ENCODE measurements around the gene TSHZ2. TPM values are rescaled to one million over a fixed set of nuclear protein-coding genes. Genes with fewer than 3 reads are reported as not detected.

The TSHZ2 gene
- total and polyA plus RNA-seq, 2 of the 4 experiments (the other 2 are of a cell fraction): under 0.01 to 0.02 TPM

GRCh38 chr20:53529658-53530057 lies 557.5 kb downstream of the TSHZ2 start:
- H2AK5ac ChIP-seq (ENCODE audit: low read depth, low read length): no peak overlapping the region
- ChIA-PET POLR2A (ENCODE audit: unreplicated experiment) (no interaction called here), CTCF (no interaction called here)

More at GRCh38 chr20:53529658-53530057, 557.5 kb downstream of the TSHZ2 start:
- BruUV-seq (replicated peaks): no TSS peak
- H3K79me1 ChIP-seq (ENCODE audit: low read depth in 1 of 2, low read length in 2 of 2): no peaks in the 10 kb centered on the region
- DNase-seq (no peak), ATAC-seq (ENCODE audit: low read depth) (no peak)
- H2AK9ac ChIP-seq (replicated peaks; ENCODE audit: low read depth, low read length, poor library complexity): no peak overlapping the region
- H2BK5ac ChIP-seq (ENCODE audit: low read depth, low read length, poor library complexity, severe bottlenecking): no peak overlapping the region
- in situ Hi-C loops (cut with MboI; ENCODE audit: low sequenced_read_pairs): no loop called here
- H4K5ac ChIP-seq (ENCODE audit: low read depth, low read length): no peak overlapping the region
- H4K91ac ChIP-seq (ENCODE audit: insufficient read depth, low read depth, low read length): no peak overlapping the region
- no peaks in the 10 kb centered on the region; the same call in 1 of the 2 replicates for H3K27me3 ChIP-seq (ENCODE audit: control insufficient read depth, insufficient read depth, low read length)
- no peak overlapping the region for H3K14ac ChIP-seq (replicated peaks; ENCODE audit: low read depth, low read length)
- no peak overlapping the region for H2BK20ac ChIP-seq (ENCODE audit: low read depth, low read length)
- H3K27ac ChIP-seq (ENCODE audit: insufficient read depth, low read length): no peak overlapping the region
- no peak overlapping the region for H3K18ac ChIP-seq (ENCODE audit: low read depth, low read length)
- no peak overlapping the region for H3K4me2 ChIP-seq (ENCODE audit: low read depth, low read length)
- TF ChIP-seq MXI1 (IDR thresholded peaks at IDR 0.05; ENCODE audit: borderline replicate concordance, low read depth, low read length) (no peak), MAZ (IDR thresholded peaks at IDR 0.05; ENCODE audit: borderline replicate concordance, low read depth, low read length) (no peak), RFX5 (IDR thresholded peaks at IDR 0.05; ENCODE audit: low read depth, low read length) (no peak), BHLHE40 (IDR thresholded peaks at IDR 0.05; ENCODE audit: low read depth, low read length) (no peak), FOS (IDR thresholded peaks at IDR 0.05; ENCODE audit: low read depth, low read length) (no peak), POLR2A (IDR thresholded peaks at IDR 0.05; ENCODE audit: low read depth, low read length) (no peak), RAD21 (IDR thresholded peaks at IDR 0.05; ENCODE audit: low read length) (no peak), NFE2L2 (IDR thresholded peaks at IDR 0.05; ENCODE audit: low read depth, low read length) (no peak), CHD1 (IDR thresholded peaks at IDR 0.05; ENCODE audit: low read depth, low read length) (no peak), CEBPB (IDR thresholded peaks at IDR 0.05; ENCODE audit: low read depth, low read length) (no peak), MAFK (IDR thresholded peaks at IDR 0.05; ENCODE audit: low read depth, low read length) (no peak), SMC3 (IDR thresholded peaks at IDR 0.05; ENCODE audit: low read depth, low read length) (no peak), ELK1 (IDR thresholded peaks at IDR 0.05; ENCODE audit: borderline replicate concordance, low read depth, low read length) (no peak), RCOR1 (IDR thresholded peaks at IDR 0.05; ENCODE audit: insufficient replicate concordance, low read length) (no peak)
- TF ChIP-seq, protein P1, sequence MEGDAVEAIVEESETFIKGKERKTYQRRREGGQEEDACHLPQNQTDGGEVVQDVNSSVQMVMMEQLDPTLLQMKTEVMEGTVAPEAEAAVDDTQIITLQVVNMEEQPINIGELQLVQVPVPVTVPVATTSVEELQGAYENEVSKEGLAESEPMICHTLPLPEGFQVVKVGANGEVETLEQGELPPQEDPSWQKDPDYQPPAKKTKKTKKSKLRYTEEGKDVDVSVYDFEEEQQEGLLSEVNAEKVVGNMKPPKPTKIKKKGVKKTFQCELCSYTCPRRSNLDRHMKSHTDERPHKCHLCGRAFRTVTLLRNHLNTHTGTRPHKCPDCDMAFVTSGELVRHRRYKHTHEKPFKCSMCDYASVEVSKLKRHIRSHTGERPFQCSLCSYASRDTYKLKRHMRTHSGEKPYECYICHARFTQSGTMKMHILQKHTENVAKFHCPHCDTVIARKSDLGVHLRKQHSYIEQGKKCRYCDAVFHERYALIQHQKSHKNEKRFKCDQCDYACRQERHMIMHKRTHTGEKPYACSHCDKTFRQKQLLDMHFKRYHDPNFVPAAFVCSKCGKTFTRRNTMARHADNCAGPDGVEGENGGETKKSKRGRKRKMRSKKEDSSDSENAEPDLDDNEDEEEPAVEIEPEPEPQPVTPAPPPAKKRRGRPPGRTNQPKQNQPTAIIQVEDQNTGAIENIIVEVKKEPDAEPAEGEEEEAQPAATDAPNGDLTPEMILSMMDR (conservative IDR thresholded peaks at IDR 0.05; ENCODE audit: low read depth, low read length): no peak
- TF ChIP-seq, protein P2, sequence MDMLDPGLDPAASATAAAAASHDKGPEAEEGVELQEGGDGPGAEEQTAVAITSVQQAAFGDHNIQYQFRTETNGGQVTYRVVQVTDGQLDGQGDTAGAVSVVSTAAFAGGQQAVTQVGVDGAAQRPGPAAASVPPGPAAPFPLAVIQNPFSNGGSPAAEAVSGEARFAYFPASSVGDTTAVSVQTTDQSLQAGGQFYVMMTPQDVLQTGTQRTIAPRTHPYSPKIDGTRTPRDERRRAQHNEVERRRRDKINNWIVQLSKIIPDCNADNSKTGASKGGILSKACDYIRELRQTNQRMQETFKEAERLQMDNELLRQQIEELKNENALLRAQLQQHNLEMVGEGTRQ (IDR thresholded peaks at IDR 0.05; ENCODE audit: low read depth, low read length): no peak
- H3K56ac ChIP-seq (ENCODE audit: extremely low read depth, insufficient read depth, low read length): no peak overlapping the region
- no peaks in the 10 kb centered on the region for H3K36me3 ChIP-seq (ENCODE audit: control insufficient read depth, insufficient read depth, low read length)
- no peaks in the 10 kb centered on the region for H3K4me1 ChIP-seq (ENCODE audit: control insufficient read depth, insufficient read depth, low read length)
- intact Hi-C loops (cut with micrococcal nuclease): no loop called here
- dilution Hi-C loops (cut with HindIII; ENCODE audit: low sequenced_read_pairs, unreplicated experiment): no loop called here
- no peaks in the 10 kb centered on the region for H3K9me3 ChIP-seq (ENCODE audit: control insufficient read depth, insufficient read depth, low read length)
- H2BK120ac ChIP-seq (ENCODE audit: low read depth, low read length): no peak overlapping the region
- no peaks in the 10 kb centered on the region for H4K20me1 ChIP-seq (ENCODE audit: insufficient read depth, low read length)
- no peak overlapping the region for H2BK15ac ChIP-seq (ENCODE audit: low read depth, low read length)
- no peak overlapping the region for H2AFZ ChIP-seq (replicated peaks; ENCODE audit: low read length, poor library complexity)
- H3K9me1 ChIP-seq (ENCODE audit: insufficient read depth, low read length): no peaks in the 10 kb centered on the region
- no peak overlapping the region for H3K23ac ChIP-seq (ENCODE audit: low read depth, low read length)
- no CpG with 5 or more reads among the region's 5 CpGs for WGBS, 2 experiments (ENCODE audit: extremely low coverage in 2 of 2, insufficient read length in 1 of 2)
- no peak overlapping the region for H3K4me3 ChIP-seq (ENCODE audit: insufficient read depth, low read depth, low read length)
- H3K4ac ChIP-seq (ENCODE audit: low read depth, low read length): no peak overlapping the region
- no peak overlapping the region for H4K8ac ChIP-seq (ENCODE audit: low read depth in 2 of 2, low read length in 2 of 2)
- H3K9ac ChIP-seq (ENCODE audit: low read depth, low read length): no peak overlapping the region

All from IMR-90 (cell line).